Lower leg skin (tissue), 3 donors: ENCODE measurements around the gene MIPEP.

Experiments
- POLR2A ChIP-seq, 2 donors: fragments of 450-650 bp; IDR thresholded peaks; one replicate each; pipeline ENCODE4 v1.6.1; 2016 to 2017; ENCODE audit warnings: antibody characterized with exemption in 2 of 2, mild to moderate bottlenecking in 1 of 2, moderate library complexity in 1 of 2
- TF ChIP-seq, protein P1 (sequence below), 3 donors: fragments of 450-650 bp; IDR thresholded peaks; one replicate each; pipeline ENCODE4 v1.5.1; 2016; ENCODE audit warnings: antibody characterized with exemption in 3 of 3, mild to moderate bottlenecking in 3 of 3, moderate library complexity in 2 of 3

DNA sequence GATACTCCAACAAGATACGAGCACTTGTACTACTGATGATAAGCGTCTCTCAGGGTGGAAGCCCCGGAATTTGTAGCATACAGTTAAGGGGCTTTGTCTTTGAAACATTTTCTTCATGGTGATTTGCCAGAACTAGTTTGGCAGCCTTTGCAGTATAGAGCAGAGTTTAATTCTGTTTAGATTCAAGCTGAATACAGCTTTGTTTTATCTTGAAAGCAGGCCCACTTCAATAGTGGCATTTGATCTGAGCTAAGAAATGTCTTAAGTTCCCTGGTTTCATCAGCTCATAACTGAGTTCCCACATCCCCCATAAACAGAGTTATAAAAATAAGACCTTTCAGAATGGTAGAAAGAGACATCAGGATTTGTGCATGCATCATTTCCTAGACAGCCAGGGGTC lies 125.9 kb downstream of the MIPEP start:
- TF ChIP-seq, protein P1, sequence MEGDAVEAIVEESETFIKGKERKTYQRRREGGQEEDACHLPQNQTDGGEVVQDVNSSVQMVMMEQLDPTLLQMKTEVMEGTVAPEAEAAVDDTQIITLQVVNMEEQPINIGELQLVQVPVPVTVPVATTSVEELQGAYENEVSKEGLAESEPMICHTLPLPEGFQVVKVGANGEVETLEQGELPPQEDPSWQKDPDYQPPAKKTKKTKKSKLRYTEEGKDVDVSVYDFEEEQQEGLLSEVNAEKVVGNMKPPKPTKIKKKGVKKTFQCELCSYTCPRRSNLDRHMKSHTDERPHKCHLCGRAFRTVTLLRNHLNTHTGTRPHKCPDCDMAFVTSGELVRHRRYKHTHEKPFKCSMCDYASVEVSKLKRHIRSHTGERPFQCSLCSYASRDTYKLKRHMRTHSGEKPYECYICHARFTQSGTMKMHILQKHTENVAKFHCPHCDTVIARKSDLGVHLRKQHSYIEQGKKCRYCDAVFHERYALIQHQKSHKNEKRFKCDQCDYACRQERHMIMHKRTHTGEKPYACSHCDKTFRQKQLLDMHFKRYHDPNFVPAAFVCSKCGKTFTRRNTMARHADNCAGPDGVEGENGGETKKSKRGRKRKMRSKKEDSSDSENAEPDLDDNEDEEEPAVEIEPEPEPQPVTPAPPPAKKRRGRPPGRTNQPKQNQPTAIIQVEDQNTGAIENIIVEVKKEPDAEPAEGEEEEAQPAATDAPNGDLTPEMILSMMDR (IDR thresholded peaks at IDR 0.05) = no peak
- TF ChIP-seq POLR2A (IDR thresholded peaks at IDR 0.05) = no peak
